SH-SY5Y (cell line): Measurements from ENCODE around the gene DDX25.

Experiments used
- GATA2 ChIP-seq: IDR thresholded peaks from 2 replicates; pipeline ENCODE4 v1.6.1; 2011; ENCODE audit warnings: mild to moderate bottlenecking, low read depth, low read length
- GATA3 ChIP-seq: IDR thresholded peaks from 2 replicates; pipeline ENCODE4 v1.6.1; 2011; ENCODE audit warnings: low read depth, mild to moderate bottlenecking, low read length, moderate library complexity

GRCh38 chr11:125952559-125952958, 48.3 kb downstream of the DDX25 start:
- TF ChIP-seq GATA3 (no peak), GATA2 (no peak)
